ENCODE results near the gene FAM174B.

Gene FAM174B

GRCh38 chr15:92569778-92570177 is 85.8 kb downstream of the FAM174B start:
- DNase-seq (ENCODE audit: low read depth in 2 of 2), result no peak

All from stimulated activated CD8-positive, alpha-beta memory T cell treated with anti-CD3 and anti-CD28 coated beads, Interleukin-15, amount 100 ng/mL, for 4 hours (primary cell).